AG04450 (cell line): ENCODE data around the gene NF2. TPM values are rescaled to one million over a fixed set of nuclear protein-coding genes. Genes with fewer than 3 reads are reported as not detected.
"Not testable (repeated sequence)": the region's sequence is repeated elsewhere in the genome, so short reads cannot be mapped to it uniquely, and the experiment has no call there.

ENCODE experiments used
- CTCF ChIA-PET: fragments of 300-600, 350-600 bp; formaldehyde crosslinking; extraction: SDS; loops from one replicate; lab custom pipeline; 2022; ENCODE audit warnings: antibody characterized with exemption, inconsistent platforms; lab: Charles Lee
- POLR2A ChIA-PET: fragments of 350-600 bp; formaldehyde crosslinking; extraction: SDS; loops from one replicate; lab custom pipeline; 2021; ENCODE audit warnings: antibody characterized with exemption, inconsistent platforms; lab: Yijun Ruan, JAX
- DNase-seq: peaks from one replicate; pipeline ENCODE4 v3.0.0-alpha.2; 2011; ENCODE audit warnings: low read depth, low spot score
- H3K27ac ChIP-seq: one replicate; pipeline ENCODE4 v1.5.1; 2012; ENCODE audit warnings: low read depth, low read length, control low read depth
- H3K27me3 ChIP-seq: one replicate; pipeline ENCODE4 v1.6.0; 2012; ENCODE audit warnings: low read length; ENCODE audit not compliant: control insufficient read depth, insufficient read depth
- H3K4me3 ChIP-seq: 2 replicates; pipeline ENCODE4 v1.5.1; 2011; ENCODE audit warnings: mild to moderate bottlenecking, low read depth, low read length, control low read depth
- H3K9me3 ChIP-seq: 2 replicates; pipeline ENCODE4 v1.5.1; 2012; ENCODE audit warnings: low read length; ENCODE audit not compliant: control insufficient read depth, insufficient read depth
- CTCF ChIP-seq: IDR thresholded peaks from 2 replicates; pipeline ENCODE4 v1.5.1; 2011; ENCODE audit warnings: low read depth, low read length, control low read depth, inconsistent platforms
- polyA plus RNA-seq: library from polyadenylated mRNA; depleted of rRNA; stranded (reverse); fragments of >200 nt; gene quantifications from 2 replicates; pipeline ENCODE4 v1.2.3, GENCODE V29; 2011

The NF2 gene
- polyA plus RNA-seq, 1 experiment = 57.6 TPM

GRCh38 chr22:29596408-29596807, 7.0 kb upstream of the NF2 start:
- no peak for TF ChIP-seq CTCF
- H3K4me3 ChIP-seq = no peak overlapping the region
- peaks cover 5% of the 10 kb centered on the region; the same call in 1 of the 2 replicates for H3K9me3 ChIP-seq
- H3K27ac ChIP-seq = no peak overlapping the region
- no peak for DNase-seq
- ChIA-PET CTCF (interaction anchor here (0.5 kb wide), 1 partner anchor 659 kb away, joined by 3 read pairs; no protein-coding TSS in a partner anchor), POLR2A (no interaction called here)
- no peaks in the 10 kb centered on the region for H3K27me3 ChIP-seq

GRCh38 chr22:29597871-29598683, 5.4 kb upstream of the NF2 start:
- H3K27me3 ChIP-seq, H3K9me3 ChIP-seq, DNase-seq, H3K4me3 ChIP-seq, H3K27ac ChIP-seq: not testable (repeated sequence)
- ChIA-PET POLR2A (interaction anchor here (0.6 kb wide), 1 partner anchor 641 kb away, joined by 3 read pairs; no protein-coding TSS in a partner anchor), CTCF (interaction anchor here (1.0 kb wide), 1 partner anchor 10 kb away, joined by 5 read pairs; no protein-coding TSS in a partner anchor)

DNA sequence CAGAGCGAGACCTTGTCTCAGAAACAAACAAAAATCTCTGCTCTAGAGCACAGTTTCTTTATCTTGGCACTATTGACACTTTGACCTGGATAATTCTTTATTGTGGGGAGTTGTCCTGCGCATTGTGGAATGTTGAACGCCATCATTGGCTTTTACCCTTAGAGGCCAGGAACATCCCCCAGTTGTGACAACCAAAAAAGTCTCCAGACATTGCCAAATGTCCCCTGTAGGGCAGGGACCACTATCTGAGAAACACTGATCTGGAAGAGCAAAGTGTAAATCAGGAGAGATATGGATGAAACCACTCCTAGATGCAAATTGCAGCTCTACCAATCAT, 4.8 kb upstream of the NF2 start:
- ChIA-PET POLR2A (no interaction called here), CTCF (interaction anchor here (1.2 kb wide), 1 partner anchor 9 kb away, joined by 6 read pairs; no protein-coding TSS in a partner anchor)
- Histone ChIP-seq H3K4me3 (no peak overlapping the region), H3K27me3 (no peaks in the 10 kb centered on the region), H3K27ac (no peak overlapping the region), H3K9me3 (peaks cover 5% of the 10 kb centered on the region; the same call in 1 of the 2 replicates)
- no peak for DNase-seq
- TF ChIP-seq CTCF = no peak

DNA sequence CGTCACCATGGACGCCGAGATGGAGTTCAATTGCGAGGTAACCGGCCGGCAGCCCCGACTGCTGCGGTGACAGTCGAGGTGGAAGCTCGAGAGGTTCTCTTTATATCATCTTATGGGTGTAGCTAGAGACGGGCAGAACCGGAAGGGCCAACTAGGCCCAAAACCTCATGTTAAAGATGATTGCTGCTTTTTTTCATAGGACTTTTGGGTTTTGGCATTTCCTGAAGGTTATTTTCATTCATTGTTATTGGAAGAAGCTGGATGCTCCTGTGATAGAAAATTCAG, 585 bp downstream of the NF2 start:
- H3K9me3 ChIP-seq = no peaks in the 10 kb centered on the region; the same call in 1 of the 2 replicates
- TF ChIP-seq CTCF = no peak
- POLR2A ChIA-PET = interaction anchor here (0.7 to 1.5 kb wide), 2 partner anchors 11 to 21 kb away, joined by 4 to 5 read pairs; no protein-coding TSS in a partner anchor
- CTCF ChIA-PET = interaction anchor here (0.7 to 1.2 kb wide), 3 partner anchors 9 to 484 kb away, joined by 3 to 5 read pairs (median 4); no protein-coding TSS in a partner anchor
- no peak for DNase-seq
- H3K27me3 ChIP-seq = no peaks in the 10 kb centered on the region
- H3K27ac ChIP-seq = peak overlapping the region; percentile 73
- H3K4me3 ChIP-seq = peak overlapping the region; percentile 77

DNA sequence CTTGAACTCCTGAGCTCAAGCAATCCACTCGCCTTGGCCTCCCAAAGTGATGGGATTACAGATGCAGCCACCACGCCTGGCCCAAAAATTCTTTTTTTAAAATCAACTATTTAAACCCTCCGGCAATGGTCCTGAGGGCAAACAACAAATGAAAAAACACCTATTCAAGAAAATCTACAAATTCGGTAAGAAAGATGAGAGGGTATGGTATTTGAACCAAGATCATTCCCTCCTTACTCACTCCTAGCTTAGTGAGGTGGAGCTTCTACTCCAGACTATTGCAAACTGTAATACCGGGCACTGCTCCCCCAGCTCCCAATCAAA, 2.1 kb downstream of the NF2 start:
- H3K4me3 ChIP-seq = peak overlapping the region; percentile 17; the same call in 1 of the 2 replicates
- ChIA-PET POLR2A (interaction anchor here (0.6 to 1.3 kb wide), 2 partner anchors 11 to 20 kb away, joined by 4 to 6 read pairs; no protein-coding TSS in a partner anchor), CTCF (interaction anchor here (2.1 kb wide), 1 partner anchor 21 kb away, joined by 13 read pairs; no protein-coding TSS in a partner anchor)
- no peak overlapping the region for H3K27ac ChIP-seq
- peaks cover 7% of the 10 kb centered on the region; the same call in 1 of the 2 replicates for H3K9me3 ChIP-seq
- no peaks in the 10 kb centered on the region for H3K27me3 ChIP-seq
- no peak for DNase-seq
- no peak for TF ChIP-seq CTCF
